Spleen (tissue), 7 donors: ENCODE data around the gene ARL6IP6.

Experiments used
- POLR2AphosphoS5 ChIP-seq, 3 donors: sonication (generic); formaldehyde crosslinking; IDR thresholded peaks; one replicate each; pipeline ENCODE4 v1.5.1; 2017; ENCODE audit warnings: antibody characterized with exemption in 3 of 3
- TF ChIP-seq, protein P1 (sequence below), 11 experiments: fragments of 200-600 bp in 7 of 11; fragments of 450-650 bp in 4 of 11; sonication (generic) in 4 of 11; IDR thresholded peaks in 8 of 11; conservative IDR thresholded peaks in 3 of 11; 1 replicate in 7 of 11; 2 replicates in 4 of 11; pipeline versions ENCODE4 v1.4.0 to v1.8.0; 2016 to 2021; ENCODE audit warnings: antibody characterized with exemption in 11 of 11, inconsistent platforms in 4 of 11, mild to moderate bottlenecking in 1 of 11
- donor health status: DM: no; HTN: no; CAD: no; lungs with moderate emphysema.
- donor health status: DM: no; HTN: no; CAD: no.
- donor health status: DM: no; HTN: no; CAD: no.

- TF ChIP-seq, protein P1, sequence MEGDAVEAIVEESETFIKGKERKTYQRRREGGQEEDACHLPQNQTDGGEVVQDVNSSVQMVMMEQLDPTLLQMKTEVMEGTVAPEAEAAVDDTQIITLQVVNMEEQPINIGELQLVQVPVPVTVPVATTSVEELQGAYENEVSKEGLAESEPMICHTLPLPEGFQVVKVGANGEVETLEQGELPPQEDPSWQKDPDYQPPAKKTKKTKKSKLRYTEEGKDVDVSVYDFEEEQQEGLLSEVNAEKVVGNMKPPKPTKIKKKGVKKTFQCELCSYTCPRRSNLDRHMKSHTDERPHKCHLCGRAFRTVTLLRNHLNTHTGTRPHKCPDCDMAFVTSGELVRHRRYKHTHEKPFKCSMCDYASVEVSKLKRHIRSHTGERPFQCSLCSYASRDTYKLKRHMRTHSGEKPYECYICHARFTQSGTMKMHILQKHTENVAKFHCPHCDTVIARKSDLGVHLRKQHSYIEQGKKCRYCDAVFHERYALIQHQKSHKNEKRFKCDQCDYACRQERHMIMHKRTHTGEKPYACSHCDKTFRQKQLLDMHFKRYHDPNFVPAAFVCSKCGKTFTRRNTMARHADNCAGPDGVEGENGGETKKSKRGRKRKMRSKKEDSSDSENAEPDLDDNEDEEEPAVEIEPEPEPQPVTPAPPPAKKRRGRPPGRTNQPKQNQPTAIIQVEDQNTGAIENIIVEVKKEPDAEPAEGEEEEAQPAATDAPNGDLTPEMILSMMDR (IDR thresholded peaks at IDR 0.05 in 8 of 11, conservative IDR thresholded peaks at IDR 0.05 in 3 of 11) = no peak
- peak in 1 of 3 donors; percentile 38 for TF ChIP-seq POLR2AphosphoS5 (IDR thresholded peaks at IDR 0.05)
These were observed 12.3 kb downstream of the ARL6IP6 start for GRCh38 chr2:152730591-152731333.
